Measurements from ENCODE around the gene CFHR5.

DNA sequence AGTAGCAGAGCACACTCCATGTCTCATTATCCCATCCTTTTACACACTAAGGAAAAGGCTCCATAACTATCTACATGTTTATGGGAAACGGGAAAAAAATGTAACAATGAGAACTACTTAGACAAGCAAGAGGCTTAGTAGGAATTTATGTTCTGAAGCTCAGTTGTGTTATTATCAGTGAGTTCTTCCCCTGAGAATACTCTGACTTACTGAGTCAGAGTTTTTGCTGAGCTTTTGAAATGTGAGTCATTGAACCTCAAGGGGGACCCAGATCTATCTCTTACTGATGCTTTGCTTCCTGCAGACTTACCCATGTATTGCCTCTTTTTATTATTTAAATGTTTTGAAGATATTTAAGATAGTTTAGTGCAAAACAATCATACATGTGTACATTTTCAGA, 20.1 kb downstream of the CFHR5 start:
- TF ChIP-seq, protein P1, sequence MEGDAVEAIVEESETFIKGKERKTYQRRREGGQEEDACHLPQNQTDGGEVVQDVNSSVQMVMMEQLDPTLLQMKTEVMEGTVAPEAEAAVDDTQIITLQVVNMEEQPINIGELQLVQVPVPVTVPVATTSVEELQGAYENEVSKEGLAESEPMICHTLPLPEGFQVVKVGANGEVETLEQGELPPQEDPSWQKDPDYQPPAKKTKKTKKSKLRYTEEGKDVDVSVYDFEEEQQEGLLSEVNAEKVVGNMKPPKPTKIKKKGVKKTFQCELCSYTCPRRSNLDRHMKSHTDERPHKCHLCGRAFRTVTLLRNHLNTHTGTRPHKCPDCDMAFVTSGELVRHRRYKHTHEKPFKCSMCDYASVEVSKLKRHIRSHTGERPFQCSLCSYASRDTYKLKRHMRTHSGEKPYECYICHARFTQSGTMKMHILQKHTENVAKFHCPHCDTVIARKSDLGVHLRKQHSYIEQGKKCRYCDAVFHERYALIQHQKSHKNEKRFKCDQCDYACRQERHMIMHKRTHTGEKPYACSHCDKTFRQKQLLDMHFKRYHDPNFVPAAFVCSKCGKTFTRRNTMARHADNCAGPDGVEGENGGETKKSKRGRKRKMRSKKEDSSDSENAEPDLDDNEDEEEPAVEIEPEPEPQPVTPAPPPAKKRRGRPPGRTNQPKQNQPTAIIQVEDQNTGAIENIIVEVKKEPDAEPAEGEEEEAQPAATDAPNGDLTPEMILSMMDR (IDR thresholded peaks at IDR 0.05), result no peak
- TF ChIP-seq, protein P2, sequence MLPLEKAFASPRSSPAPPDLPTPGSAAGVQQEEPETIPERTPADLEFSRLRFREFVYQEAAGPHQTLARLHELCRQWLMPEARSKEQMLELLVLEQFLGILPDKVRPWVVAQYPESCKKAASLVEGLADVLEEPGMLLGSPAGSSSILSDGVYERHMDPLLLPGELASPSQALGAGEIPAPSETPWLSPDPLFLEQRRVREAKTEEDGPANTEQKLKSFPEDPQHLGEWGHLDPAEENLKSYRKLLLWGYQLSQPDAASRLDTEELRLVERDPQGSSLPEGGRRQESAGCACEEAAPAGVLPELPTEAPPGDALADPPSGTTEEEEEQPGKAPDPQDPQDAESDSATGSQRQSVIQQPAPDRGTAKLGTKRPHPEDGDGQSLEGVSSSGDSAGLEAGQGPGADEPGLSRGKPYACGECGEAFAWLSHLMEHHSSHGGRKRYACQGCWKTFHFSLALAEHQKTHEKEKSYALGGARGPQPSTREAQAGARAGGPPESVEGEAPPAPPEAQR (CRISPR knock-in tag; IDR thresholded peaks at IDR 0.05), result no peak
- no peak for TF ChIP-seq NFYB (CRISPR knock-in tag; conservative IDR thresholded peaks at IDR 0.05; ENCODE audit: low read depth)

Measured in WTC11 (cell line).